Gastroesophageal sphincter (tissue), 3 donors: Measurements from ENCODE around the gene MUC20.
"Not testable (repeated sequence)": the region's sequence is repeated elsewhere in the genome, so short reads cannot be mapped to it uniquely, and the experiment has no call there.

Experiments used
- CTCF ChIP-seq, 4 experiments: fragments of 200-600 bp in 2 of 4; fragments of 450-650 bp in 2 of 4; sonication (generic) in 1 of 4; IDR thresholded peaks; one replicate each; pipeline ENCODE4 v1.5.1; 2017 to 2019; ENCODE audit warnings: antibody characterized with exemption in 4 of 4, mild to moderate bottlenecking in 2 of 4, moderate library complexity in 2 of 4
- EP300 ChIP-seq: sonication (generic); formaldehyde crosslinking; IDR thresholded peaks from one replicate; pipeline ENCODE4 v1.6.1; 2017; ENCODE audit warnings: antibody characterized with exemption, mild to moderate bottlenecking
- POLR2AphosphoS5 ChIP-seq: sonication (generic); formaldehyde crosslinking; IDR thresholded peaks from one replicate; pipeline ENCODE4 v1.6.1; 2017; ENCODE audit warnings: antibody characterized with exemption

- TF ChIP-seq POLR2AphosphoS5; CTCF (IDR thresholded peaks at IDR 0.05); EP300: not testable (repeated sequence)
Measured at GRCh38 chr3:195749101-195749500, 28.3 kb downstream of the MUC20 start.
